Esophagus muscularis mucosa (tissue), 4 donors: ENCODE results near the gene ANKRD6. TPM values are rescaled to one million over a fixed set of nuclear protein-coding genes. Genes with fewer than 3 reads are reported as not detected.

ENCODE experiments used
- DNase-seq: peaks from one replicate; pipeline ENCODE4 v3.0.0-alpha.2; 2017; ENCODE audit errors: extremely low spot score
- H3K27ac ChIP-seq, 4 donors: fragments of 200-600 bp; sonication (generic); replicated peaks in 1 of 4; 1 replicate in 3 of 4; 2 replicates in 1 of 4; pipeline ENCODE4 v1.5.1; 2016 to 2019; ENCODE audit warnings: mild to moderate bottlenecking in 1 of 4
- H3K27me3 ChIP-seq, 4 donors: fragments of 200-600 bp; sonication (generic); one replicate each; pipeline versions ENCODE4 v1.5.1 to v1.6.0; 2016 to 2019
- H3K36me3 ChIP-seq, 4 donors: fragments of 200-600 bp; sonication (generic); one replicate each; pipeline ENCODE4 v1.5.1; 2016 to 2019
- H3K4me1 ChIP-seq, 4 donors: fragments of 200-600 bp; sonication (generic); one replicate each; pipeline ENCODE4 v1.5.1; 2016 to 2019
- H3K4me3 ChIP-seq, 4 donors: fragments of 200-600 bp; sonication (generic); 1 replicate in 2 of 4; 2 replicates in 2 of 4; pipeline ENCODE4 v1.5.1; 2016 to 2019; ENCODE audit warnings: mild to moderate bottlenecking in 4 of 4, moderate library complexity in 1 of 4
- H3K9me3 ChIP-seq, 4 donors: fragments of 200-600 bp; sonication (generic); 1 replicate in 3 of 4; 2 replicates in 1 of 4; pipeline ENCODE4 v1.5.1; 2016 to 2019
- EP300 ChIP-seq: sonication (generic); formaldehyde crosslinking; IDR thresholded peaks from one replicate; pipeline ENCODE4 v1.6.1; 2017; ENCODE audit warnings: antibody characterized with exemption
- POLR2A ChIP-seq: fragments of 450-650 bp; IDR thresholded peaks from one replicate; pipeline ENCODE4 v1.6.1; 2017; ENCODE audit warnings: antibody characterized with exemption, moderate library complexity, mild to moderate bottlenecking, low read depth
- POLR2AphosphoS5 ChIP-seq, 2 donors: sonication (generic); formaldehyde crosslinking; IDR thresholded peaks; one replicate each; pipeline ENCODE4 v1.6.1; 2017; ENCODE audit warnings: antibody characterized with exemption in 2 of 2
- WGBS: methylation state at CpG from one replicate; pipeline ENCODE4 v1.1.5; 2018; 5-methylcytosine and 5-hydroxymethylcytosine counted together
- intact Hi-C: fragments of 100-400 bp; cut with DNase I; formaldehyde crosslinking; loops from one replicate; pipeline ENCODE4 v1.15.1; 2023
- total RNA-seq, 4 donors: library from RNA; depleted of rRNA; stranded (reverse); fragments of >200 nt; gene quantifications; one replicate each; pipeline versions ENCODE4 v1.1.0 to v1.2.1, GENCODE V29; 2016
- TF ChIP-seq, protein P1 (sequence below), 3 experiments: fragments of 200-600 bp in 2 of 3; fragments of 450-650 bp in 1 of 3; sonication (generic) in 2 of 3; IDR thresholded peaks; one replicate each; pipeline ENCODE4 v1.5.1; 2017 to 2019; ENCODE audit warnings: antibody characterized with exemption in 3 of 3, mild to moderate bottlenecking in 2 of 3, moderate library complexity in 1 of 3

ANKRD6 gene
- total RNA-seq, 4 donors from 2014 or later, result 9.1 to 18.9 (median 10.7) TPM

DNA sequence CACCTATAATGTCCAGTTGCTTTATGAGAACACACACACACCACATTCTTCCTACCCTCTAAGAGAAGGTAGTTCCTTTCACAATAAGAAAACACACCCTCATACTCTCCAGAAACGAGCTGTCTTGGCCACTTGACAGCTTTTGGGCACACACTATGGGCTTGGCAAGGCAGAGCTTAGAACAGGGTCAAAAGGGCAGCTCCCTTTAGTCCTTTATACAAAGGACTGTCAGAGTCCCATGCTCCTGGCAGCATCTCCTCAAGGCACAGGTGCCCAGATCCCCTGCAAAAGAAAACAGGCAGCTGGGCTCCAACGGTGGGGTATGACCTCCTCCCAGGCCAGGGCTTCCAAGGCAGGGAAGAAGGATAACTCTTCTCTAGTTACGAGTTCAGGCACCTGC, 210.5 kb downstream of the ANKRD6 start:
- Histone ChIP-seq H3K27ac (no peak overlapping the region), H3K4me1 (peaks cover 6 to 17% (median 12%) of the 10 kb centered on the region in 4 donors), H3K36me3 (peaks cover 9 to 59% (median 48%) of the 10 kb centered on the region in 4 donors), H3K27me3 (no peaks in the 10 kb centered on the region), H3K4me3 (no peak overlapping the region), H3K9me3 (no peaks in the 10 kb centered on the region)
- intact Hi-C loops, result no loop called here
- DNase-seq, result no peak
- TF ChIP-seq POLR2A, result no peak
- no peak for TF ChIP-seq POLR2AphosphoS5 (IDR thresholded peaks at IDR 0.05)
- no peak for TF ChIP-seq EP300
- TF ChIP-seq, protein P1, sequence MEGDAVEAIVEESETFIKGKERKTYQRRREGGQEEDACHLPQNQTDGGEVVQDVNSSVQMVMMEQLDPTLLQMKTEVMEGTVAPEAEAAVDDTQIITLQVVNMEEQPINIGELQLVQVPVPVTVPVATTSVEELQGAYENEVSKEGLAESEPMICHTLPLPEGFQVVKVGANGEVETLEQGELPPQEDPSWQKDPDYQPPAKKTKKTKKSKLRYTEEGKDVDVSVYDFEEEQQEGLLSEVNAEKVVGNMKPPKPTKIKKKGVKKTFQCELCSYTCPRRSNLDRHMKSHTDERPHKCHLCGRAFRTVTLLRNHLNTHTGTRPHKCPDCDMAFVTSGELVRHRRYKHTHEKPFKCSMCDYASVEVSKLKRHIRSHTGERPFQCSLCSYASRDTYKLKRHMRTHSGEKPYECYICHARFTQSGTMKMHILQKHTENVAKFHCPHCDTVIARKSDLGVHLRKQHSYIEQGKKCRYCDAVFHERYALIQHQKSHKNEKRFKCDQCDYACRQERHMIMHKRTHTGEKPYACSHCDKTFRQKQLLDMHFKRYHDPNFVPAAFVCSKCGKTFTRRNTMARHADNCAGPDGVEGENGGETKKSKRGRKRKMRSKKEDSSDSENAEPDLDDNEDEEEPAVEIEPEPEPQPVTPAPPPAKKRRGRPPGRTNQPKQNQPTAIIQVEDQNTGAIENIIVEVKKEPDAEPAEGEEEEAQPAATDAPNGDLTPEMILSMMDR (IDR thresholded peaks at IDR 0.05), result no peak
- 49% methylated on average over 2 of the region's 3 CpGs for WGBS

DNA sequence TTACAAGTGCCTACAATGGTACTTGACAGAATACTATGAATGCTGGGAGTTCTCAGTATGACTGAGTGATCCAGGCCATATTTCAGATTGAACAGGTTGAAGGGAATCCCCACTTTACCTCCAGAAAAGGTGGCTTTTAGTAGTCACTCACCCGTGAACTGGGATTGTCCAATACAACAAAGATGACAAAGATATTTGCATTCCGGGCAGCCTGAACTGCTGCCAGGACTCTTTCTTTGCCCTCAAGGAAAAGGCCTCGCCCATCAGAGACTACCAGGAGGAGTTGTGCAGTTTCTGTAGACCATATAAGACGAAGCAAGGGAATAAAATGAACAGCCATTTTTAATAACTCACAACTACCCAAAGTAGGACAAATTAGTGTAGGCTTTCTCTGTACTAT, 211.9 kb downstream of the ANKRD6 start:
- H3K36me3 ChIP-seq, result peaks cover 11 to 73% (median 58%) of the 10 kb centered on the region in 4 donors

DNA sequence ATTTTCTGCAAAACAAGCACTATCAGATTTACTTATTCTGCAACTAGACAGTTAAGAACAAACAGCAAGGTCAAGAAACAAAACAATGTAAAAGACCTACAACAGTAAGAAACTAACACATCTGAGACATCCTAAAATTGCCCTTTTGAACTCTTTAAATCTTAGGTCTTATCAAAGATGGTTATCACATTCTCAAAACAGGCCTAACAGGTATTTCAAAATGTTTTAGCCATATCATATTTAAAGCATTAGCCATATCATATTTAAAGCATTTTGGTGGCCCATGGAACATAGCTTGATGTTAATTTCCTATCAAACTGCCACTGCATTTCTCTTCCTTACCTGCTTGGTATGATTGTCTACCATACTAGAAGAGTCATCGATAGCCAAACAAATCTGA, 216.7 kb downstream of the ANKRD6 start:
- no peak overlapping the region for H3K4me3 ChIP-seq
- 95% methylated on average over 1 of the region's 1 CpG for WGBS
- TF ChIP-seq, protein P1 (IDR thresholded peaks at IDR 0.05), result no peak
- no peak for TF ChIP-seq EP300
- TF ChIP-seq POLR2A, result no peak
- no peak for TF ChIP-seq POLR2AphosphoS5 (IDR thresholded peaks at IDR 0.05)
- no peak for DNase-seq
- intact Hi-C loops, result no loop called here
- H3K4me1 ChIP-seq, result no peaks in the 10 kb centered on the region
- no peaks in the 10 kb centered on the region for H3K9me3 ChIP-seq
- H3K27ac ChIP-seq, result no peak overlapping the region
- no peaks in the 10 kb centered on the region for H3K27me3 ChIP-seq
- H3K36me3 ChIP-seq, result peaks cover 33 to 94% (median 82%) of the 10 kb centered on the region in 4 donors

More for the DNA sequence above, 211.9 kb downstream of the ANKRD6 start:
- H3K4me3 ChIP-seq, result no peak overlapping the region
- WGBS, result 91% methylated on average over 4 of the region's 4 CpGs
- peaks cover 0 to 7% (median 3%) of the 10 kb centered on the region in 4 donors for H3K4me1 ChIP-seq
- DNase-seq, result no peak
- intact Hi-C loops, result no loop called here
- no peak overlapping the region for H3K27ac ChIP-seq
- TF ChIP-seq, protein P1 (IDR thresholded peaks at IDR 0.05), result no peak
- TF ChIP-seq POLR2A (no peak), POLR2AphosphoS5 (IDR thresholded peaks at IDR 0.05) (no peak), EP300 (no peak)
- H3K27me3 ChIP-seq, result no peaks in the 10 kb centered on the region
- H3K9me3 ChIP-seq, result no peaks in the 10 kb centered on the region

DNA sequence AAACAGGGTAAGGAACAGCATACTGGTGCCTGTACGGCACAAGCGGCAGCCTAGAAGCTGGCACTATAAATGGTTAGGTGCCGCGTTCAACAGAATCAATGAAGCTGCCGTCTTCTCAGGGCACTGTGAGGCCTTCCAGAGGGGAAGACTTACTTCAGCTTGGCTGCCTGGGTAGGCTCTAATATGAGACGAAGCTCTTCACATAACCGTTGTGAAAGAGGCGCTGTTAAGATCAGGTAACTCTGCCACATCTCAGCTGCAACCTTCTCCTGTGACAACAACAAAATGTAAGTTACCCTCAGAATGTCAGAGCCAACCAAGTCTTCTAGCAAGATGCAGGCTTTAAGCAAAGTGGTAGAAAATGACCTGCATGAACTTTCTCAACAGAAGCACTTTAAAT, 217.6 kb downstream of the ANKRD6 start:
- Histone ChIP-seq H3K4me3 (no peak overlapping the region), H3K27ac (no peak overlapping the region), H3K4me1 (no peaks in the 10 kb centered on the region), H3K27me3 (no peaks in the 10 kb centered on the region), H3K36me3 (peaks cover 36 to 98% (median 87%) of the 10 kb centered on the region in 4 donors), H3K9me3 (no peaks in the 10 kb centered on the region)
- intact Hi-C loops, result no loop called here
- WGBS, result 95% methylated on average over 8 of the region's 8 CpGs
- DNase-seq, result no peak
- no peak for TF ChIP-seq POLR2A
- TF ChIP-seq POLR2AphosphoS5 (IDR thresholded peaks at IDR 0.05), result no peak
- TF ChIP-seq EP300, result no peak
- TF ChIP-seq, protein P1 (IDR thresholded peaks at IDR 0.05), result no peak

DNA sequence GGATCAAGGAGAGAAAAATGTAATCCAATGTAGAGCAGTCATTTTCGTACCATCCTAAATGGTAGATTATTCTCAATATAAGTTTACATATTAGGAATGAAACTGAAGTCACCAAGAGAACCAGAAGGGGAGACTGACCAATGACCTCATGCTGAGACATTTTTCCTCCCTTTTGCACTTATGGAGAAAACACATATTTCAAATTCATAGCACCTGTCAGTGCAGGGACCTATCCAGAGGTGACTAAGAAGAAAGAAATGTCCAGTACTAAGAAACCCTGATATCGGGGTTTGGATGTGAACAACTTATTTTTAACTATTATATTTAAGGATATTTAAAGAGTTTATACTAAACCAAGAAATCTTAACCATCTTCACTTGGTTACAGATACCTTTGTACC, 222.2 kb downstream of the ANKRD6 start:
- no peak overlapping the region for H3K4me3 ChIP-seq
- no peak overlapping the region for H3K27ac ChIP-seq
- 87% methylated on average over 2 of the region's 2 CpGs for WGBS
- TF ChIP-seq EP300 (no peak), POLR2AphosphoS5 (IDR thresholded peaks at IDR 0.05) (no peak), POLR2A (no peak)
- TF ChIP-seq, protein P1 (IDR thresholded peaks at IDR 0.05), result no peak
- no peaks in the 10 kb centered on the region for H3K4me1 ChIP-seq
- intact Hi-C loops, result no loop called here
- peaks cover 56 to 100% (median 90%) of the 10 kb centered on the region in 4 donors for H3K36me3 ChIP-seq
- H3K27me3 ChIP-seq, result no peaks in the 10 kb centered on the region
- no peak for DNase-seq
- no peaks in the 10 kb centered on the region for H3K9me3 ChIP-seq
